Measurements from ENCODE around the gene IRX6.
A peak's percentile ranks its signal among the peaks of the same experiment; 100 is the strongest.

Gene IRX6

DNA sequence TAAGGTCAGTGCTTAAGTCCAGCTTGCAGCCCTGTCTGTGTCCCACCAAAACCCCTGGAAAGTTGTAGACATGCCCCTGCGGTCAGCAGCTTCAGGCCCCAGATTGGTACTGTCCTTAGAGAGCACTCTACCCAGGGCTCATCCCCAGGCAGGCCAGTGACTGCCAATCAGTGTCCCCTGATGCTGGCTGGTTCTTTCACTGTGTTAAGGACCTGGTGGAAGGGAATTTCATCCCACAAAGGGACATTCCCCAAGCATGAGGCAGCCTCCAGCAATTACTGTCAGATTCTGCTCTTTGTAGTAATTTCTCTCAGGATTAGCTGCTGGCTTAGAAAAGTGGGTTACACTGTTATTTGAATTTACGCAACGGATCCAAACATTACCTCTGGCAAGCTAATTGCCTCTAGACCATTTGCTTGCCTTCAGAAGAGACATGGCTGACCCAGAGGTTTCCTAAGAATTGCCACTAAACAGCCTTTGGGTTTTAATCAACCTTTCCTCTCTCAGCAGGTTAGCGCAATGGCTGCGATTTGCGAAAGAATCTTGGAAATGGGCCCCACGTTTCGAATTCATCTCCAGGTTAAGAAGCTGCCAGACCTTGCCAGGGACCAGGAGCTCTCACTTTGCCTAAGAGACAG lies 5.9 kb downstream of the IRX6 start:
- FAIRE-seq (no peak), DNase-seq (ENCODE audit: insufficient read length, low spot score) (no peak)
- TF ChIP-seq POLR2A (IDR thresholded peaks at IDR 0.05; ENCODE audit: low read depth, low read length) = no peak
- no peak for TF ChIP-seq PAX5 (IDR thresholded peaks at IDR 0.05; ENCODE audit: insufficient read depth, low read length, severe bottlenecking)
- no peak for TF ChIP-seq SPI1 (IDR thresholded peaks at IDR 0.05; ENCODE audit: low read depth, low read length)
- no peak for TF ChIP-seq POU2F2 (IDR thresholded peaks at IDR 0.05; ENCODE audit: low read depth, low read length)
- TF ChIP-seq TAF1 (IDR thresholded peaks at IDR 0.05; ENCODE audit: low read depth, low read length) = no peak

DNA sequence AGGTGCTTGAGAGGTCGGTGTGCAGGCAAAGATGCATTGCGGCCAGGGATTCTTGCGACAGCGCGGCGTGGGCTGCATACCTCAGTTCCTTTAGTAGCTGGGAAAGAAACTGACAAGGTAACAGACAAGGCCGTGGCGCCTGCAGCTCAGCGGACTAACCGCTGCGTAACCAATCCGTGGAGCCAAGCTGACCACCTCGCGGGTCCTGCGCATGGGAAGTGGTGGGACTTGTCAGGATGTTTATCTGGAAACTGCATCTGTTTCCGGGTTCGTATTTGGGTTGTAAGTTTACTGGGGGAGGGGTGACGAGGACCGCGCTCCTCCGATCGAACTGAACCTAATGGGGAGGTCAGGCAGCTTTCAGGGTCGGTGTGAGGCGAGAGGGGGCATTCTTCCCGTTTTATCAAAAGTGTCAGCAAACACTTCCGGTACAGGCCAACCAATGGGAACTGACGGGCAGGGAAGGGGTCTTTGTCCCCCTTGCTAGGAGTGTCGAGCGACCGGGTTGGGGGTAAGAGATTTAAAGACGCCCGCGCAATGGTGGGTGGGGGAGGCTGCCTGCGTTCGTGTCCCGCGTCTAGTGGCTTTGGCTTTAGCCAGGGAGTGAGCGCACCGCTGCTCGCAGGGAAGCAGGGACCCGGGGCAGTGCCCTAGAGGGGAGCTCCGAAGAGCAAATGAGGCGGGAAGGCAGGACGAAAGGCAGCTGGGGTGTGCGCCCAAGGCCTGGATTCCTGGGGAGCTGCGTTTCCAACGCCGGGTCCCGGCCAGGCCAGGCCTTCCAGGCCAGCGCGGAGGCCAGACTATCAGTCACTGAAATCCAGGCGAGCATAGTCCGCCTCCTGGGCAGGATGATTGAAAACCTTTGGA lies 7.0 kb downstream of the IRX6 start:
- DNase-seq (ENCODE audit: insufficient read length, low spot score) (peak; percentile 6), FAIRE-seq (no peak)
- no peak for TF ChIP-seq POLR2AphosphoS5 (IDR thresholded peaks at IDR 0.05; ENCODE audit: low read depth, low read length)
- no peak for TF ChIP-seq POLR2A (IDR thresholded peaks at IDR 0.05; ENCODE audit: low read depth, low read length)
- TF ChIP-seq POU2F2 (IDR thresholded peaks at IDR 0.05; ENCODE audit: low read depth, low read length) = no peak
- no peak for TF ChIP-seq SPI1 (IDR thresholded peaks at IDR 0.05; ENCODE audit: low read depth, low read length)
- TF ChIP-seq PAX5 (IDR thresholded peaks at IDR 0.05; ENCODE audit: insufficient read depth, low read length, severe bottlenecking) = no peak
- no peak for TF ChIP-seq TAF1 (IDR thresholded peaks at IDR 0.05; ENCODE audit: low read depth, low read length)

DNA sequence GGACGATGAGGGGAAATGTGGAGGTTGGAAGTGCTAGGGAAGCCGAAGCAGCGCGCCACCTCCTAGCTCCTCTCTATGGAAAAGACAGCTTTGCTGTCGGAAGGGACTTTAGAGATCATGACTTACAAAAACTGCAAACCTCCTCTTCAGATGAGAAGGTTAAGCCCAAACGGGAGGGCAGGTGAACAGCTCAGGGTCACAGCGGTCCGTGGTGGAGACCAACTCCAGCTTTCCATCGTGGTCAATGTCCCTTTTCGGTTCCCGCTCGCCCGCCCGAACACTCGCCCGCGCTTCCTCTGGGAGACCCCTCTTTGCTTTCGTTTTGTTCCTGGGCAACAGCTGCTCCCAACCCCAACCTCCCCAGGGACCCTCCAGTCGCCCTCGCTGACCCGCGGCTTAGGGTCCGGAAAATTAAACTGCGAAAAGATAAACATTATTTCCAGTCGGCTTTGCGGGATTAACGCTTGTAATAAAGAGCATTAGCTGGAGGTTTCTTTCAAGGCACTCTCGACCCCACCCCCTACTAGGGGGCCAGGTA lies 7.7 kb downstream of the IRX6 start:
- FAIRE-seq = no peak
- DNase-seq (ENCODE audit: insufficient read length, low spot score) = no peak
- no peak for TF ChIP-seq POLR2A (IDR thresholded peaks at IDR 0.05; ENCODE audit: low read depth, low read length)
- TF ChIP-seq SPI1 (IDR thresholded peaks at IDR 0.05; ENCODE audit: low read depth, low read length) = no peak
- no peak for TF ChIP-seq TAF1 (IDR thresholded peaks at IDR 0.05; ENCODE audit: low read depth, low read length)
- no peak for TF ChIP-seq POU2F2 (IDR thresholded peaks at IDR 0.05; ENCODE audit: low read depth, low read length)
- no peak for TF ChIP-seq PAX5 (IDR thresholded peaks at IDR 0.05; ENCODE audit: insufficient read depth, low read length, severe bottlenecking)
- TF ChIP-seq POLR2AphosphoS5 (IDR thresholded peaks at IDR 0.05; ENCODE audit: low read depth, low read length) = no peak

DNA sequence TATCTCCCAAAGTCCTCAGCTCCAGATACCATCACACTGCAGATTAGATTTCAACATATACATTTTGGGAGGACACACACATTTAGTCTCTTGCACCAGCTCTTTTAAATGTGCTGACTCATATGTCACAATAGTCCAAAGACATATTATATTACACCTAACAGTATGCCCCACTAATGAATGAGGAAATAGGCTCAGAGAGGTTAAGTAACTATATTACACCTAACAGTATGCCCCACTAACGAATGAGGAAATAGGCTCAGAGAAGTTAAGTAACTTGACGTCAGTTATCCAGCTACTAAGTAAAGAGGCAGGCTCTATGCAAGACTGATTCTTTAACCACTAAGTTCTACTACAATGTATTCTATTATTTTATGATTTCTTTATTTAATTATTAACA lies 9.7 kb downstream of the IRX6 start:
- TF ChIP-seq TAF1 (IDR thresholded peaks at IDR 0.05; ENCODE audit: low read depth, low read length) (no peak), POLR2A (IDR thresholded peaks at IDR 0.05; ENCODE audit: low read depth, low read length) (no peak), PAX5 (IDR thresholded peaks at IDR 0.05; ENCODE audit: insufficient read depth, low read length, severe bottlenecking) (no peak), POU2F2 (IDR thresholded peaks at IDR 0.05; ENCODE audit: low read depth, low read length) (no peak), POLR2AphosphoS5 (IDR thresholded peaks at IDR 0.05; ENCODE audit: low read depth, low read length) (no peak), SPI1 (IDR thresholded peaks at IDR 0.05; ENCODE audit: low read depth, low read length) (no peak)
- FAIRE-seq (no peak), DNase-seq (ENCODE audit: insufficient read length, low spot score) (no peak)

DNA sequence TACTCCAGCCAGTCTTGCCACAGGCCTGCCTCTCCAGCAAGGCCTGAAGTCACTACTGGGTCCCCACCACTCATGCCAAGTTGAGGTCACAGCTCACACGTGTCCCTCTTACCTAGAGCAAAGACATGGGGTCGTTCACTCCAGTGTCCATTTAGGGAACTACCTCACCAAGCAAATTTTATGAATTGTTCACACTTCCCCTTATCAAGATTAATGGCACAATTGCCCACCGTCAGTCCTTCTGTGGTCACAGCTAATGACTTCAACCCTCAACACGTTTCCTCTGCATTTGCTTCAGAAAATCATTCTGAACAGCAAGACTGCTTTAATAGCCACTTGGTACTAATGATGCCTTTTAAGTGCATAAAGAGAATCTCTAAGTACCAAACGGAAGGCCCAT lies 14.6 kb downstream of the IRX6 start:
- no peak for FAIRE-seq
- TF ChIP-seq TAF1 (IDR thresholded peaks at IDR 0.05; ENCODE audit: low read depth, low read length) (no peak), POLR2A (IDR thresholded peaks at IDR 0.05; ENCODE audit: low read depth, low read length) (no peak), SPI1 (IDR thresholded peaks at IDR 0.05; ENCODE audit: low read depth, low read length) (no peak), PAX5 (IDR thresholded peaks at IDR 0.05; ENCODE audit: insufficient read depth, low read length, severe bottlenecking) (no peak), POLR2AphosphoS5 (IDR thresholded peaks at IDR 0.05; ENCODE audit: low read depth, low read length) (no peak)
- DNase-seq (ENCODE audit: insufficient read length, low spot score) = no peak

DNA sequence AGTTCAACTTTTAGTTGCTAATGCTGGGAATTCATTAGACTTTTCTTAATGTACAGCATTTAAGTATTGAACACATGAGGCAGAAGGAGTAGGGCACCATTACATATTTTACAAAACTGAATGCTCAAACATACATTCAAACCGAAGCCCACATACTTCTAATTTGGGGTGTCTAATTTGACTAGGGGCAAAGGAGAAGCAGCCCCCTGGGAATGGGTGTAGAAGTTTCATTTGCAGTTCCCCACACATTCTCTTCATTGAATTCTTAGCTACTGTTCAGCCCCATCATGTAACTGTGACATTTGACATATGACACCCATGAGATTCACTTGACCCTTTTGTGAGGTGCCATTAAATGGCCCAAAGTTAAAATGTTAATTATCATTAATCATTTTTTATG lies 16.4 kb downstream of the IRX6 start:
- no peak for TF ChIP-seq POLR2A (IDR thresholded peaks at IDR 0.05; ENCODE audit: low read depth, low read length)
- TF ChIP-seq POLR2AphosphoS5 (IDR thresholded peaks at IDR 0.05; ENCODE audit: low read depth, low read length) = no peak
- no peak for TF ChIP-seq POU2F2 (IDR thresholded peaks at IDR 0.05; ENCODE audit: low read depth, low read length)
- no peak for TF ChIP-seq SPI1 (IDR thresholded peaks at IDR 0.05; ENCODE audit: low read depth, low read length)
- TF ChIP-seq TAF1 (IDR thresholded peaks at IDR 0.05; ENCODE audit: low read depth, low read length) = no peak
- TF ChIP-seq PAX5 (IDR thresholded peaks at IDR 0.05; ENCODE audit: insufficient read depth, low read length, severe bottlenecking) = no peak
- DNase-seq (ENCODE audit: insufficient read length, low spot score) = no peak
- no peak for FAIRE-seq

DNA sequence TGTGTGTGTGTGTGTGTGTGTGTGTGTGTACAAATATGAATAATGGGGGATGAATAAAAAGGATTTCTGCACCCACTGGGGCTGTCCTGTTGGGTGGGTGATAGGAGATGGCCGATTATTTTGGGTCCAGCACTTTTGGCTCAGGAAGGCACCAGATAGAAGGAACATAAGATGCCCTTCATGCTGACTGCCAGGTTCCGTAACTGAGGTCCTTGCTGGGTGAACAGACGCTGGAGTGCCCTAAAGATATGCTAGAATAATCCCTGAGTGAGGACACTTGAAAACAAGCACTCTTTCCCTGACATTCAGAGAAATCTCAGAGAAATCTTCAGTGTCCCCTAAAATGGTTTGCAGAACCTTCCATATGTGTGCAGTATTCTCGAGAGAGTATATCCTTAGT lies 17.7 kb downstream of the IRX6 start:
- no peak for FAIRE-seq
- DNase-seq (ENCODE audit: insufficient read length, low spot score) = no peak
- TF ChIP-seq POLR2AphosphoS5 (IDR thresholded peaks at IDR 0.05; ENCODE audit: low read depth, low read length) (no peak), POU2F2 (IDR thresholded peaks at IDR 0.05; ENCODE audit: low read depth, low read length) (no peak), POLR2A (IDR thresholded peaks at IDR 0.05; ENCODE audit: low read depth, low read length) (no peak), TAF1 (IDR thresholded peaks at IDR 0.05; ENCODE audit: low read depth, low read length) (no peak)

DNA sequence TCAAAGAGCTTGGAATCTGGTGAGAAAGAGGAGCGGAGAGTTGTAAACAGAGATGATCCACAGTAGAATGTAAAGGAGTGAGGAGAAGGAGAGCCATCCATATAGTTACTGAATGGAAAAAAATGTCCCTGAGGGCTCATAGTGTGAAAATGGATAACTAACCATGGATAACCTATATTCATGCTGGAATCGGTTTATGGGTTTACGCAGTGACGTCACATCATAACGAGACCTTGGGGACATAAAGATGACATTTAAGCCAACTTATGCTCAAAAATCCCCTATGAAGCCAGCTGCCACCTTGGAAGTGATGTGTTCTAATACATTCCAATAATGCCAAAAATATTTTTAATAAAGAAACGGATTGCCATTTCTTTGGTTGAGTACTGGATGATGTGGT lies 22.5 kb downstream of the IRX6 start:
- FAIRE-seq (no peak), DNase-seq (ENCODE audit: insufficient read length, low spot score) (no peak)
- TF ChIP-seq SPI1 (IDR thresholded peaks at IDR 0.05; ENCODE audit: low read depth, low read length) = no peak
- TF ChIP-seq PAX5 (IDR thresholded peaks at IDR 0.05; ENCODE audit: insufficient read depth, low read length, severe bottlenecking) = no peak
- TF ChIP-seq TAF1 (IDR thresholded peaks at IDR 0.05; ENCODE audit: low read depth, low read length) = no peak
- TF ChIP-seq POLR2AphosphoS5 (IDR thresholded peaks at IDR 0.05; ENCODE audit: low read depth, low read length) = no peak
- TF ChIP-seq POLR2A (IDR thresholded peaks at IDR 0.05; ENCODE audit: low read depth, low read length) = no peak
- TF ChIP-seq POU2F2 (IDR thresholded peaks at IDR 0.05; ENCODE audit: low read depth, low read length) = no peak

DNA sequence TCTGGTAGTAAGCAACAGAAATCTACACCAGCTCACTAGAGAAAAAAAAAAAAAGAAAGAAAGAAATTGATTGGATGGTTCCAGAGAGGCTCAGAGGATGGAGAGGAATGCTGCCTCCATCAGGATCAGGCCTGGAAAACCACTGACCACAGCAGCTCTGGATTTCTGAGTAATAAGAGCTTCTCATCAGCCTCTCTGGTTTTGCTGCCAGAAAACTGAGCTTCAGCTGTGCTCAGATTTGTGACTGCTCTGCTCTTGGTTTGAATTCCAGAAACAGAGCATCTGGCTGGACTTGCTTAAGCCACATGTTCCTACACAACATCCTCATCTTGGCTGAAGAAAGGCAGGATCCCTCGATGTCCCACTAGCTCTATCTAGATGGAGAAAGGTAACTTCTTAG lies 25.9 kb downstream of the IRX6 start:
- no peak for TF ChIP-seq POLR2A (IDR thresholded peaks at IDR 0.05; ENCODE audit: low read depth, low read length)
- no peak for TF ChIP-seq POLR2AphosphoS5 (IDR thresholded peaks at IDR 0.05; ENCODE audit: low read depth, low read length)
- TF ChIP-seq TAF1 (IDR thresholded peaks at IDR 0.05; ENCODE audit: low read depth, low read length) = no peak
- TF ChIP-seq PAX5 (IDR thresholded peaks at IDR 0.05; ENCODE audit: insufficient read depth, low read length, severe bottlenecking) = no peak
- TF ChIP-seq POU2F2 (IDR thresholded peaks at IDR 0.05; ENCODE audit: low read depth, low read length) = no peak
- TF ChIP-seq SPI1 (IDR thresholded peaks at IDR 0.05; ENCODE audit: low read depth, low read length) = no peak
- no peak for FAIRE-seq
- no peak for DNase-seq (ENCODE audit: insufficient read length, low spot score)
